ENCODE data around the gene SEC16A. TPM values are rescaled to one million over a fixed set of nuclear protein-coding genes. Genes with fewer than 3 reads are reported as not detected.

SEC16A gene
- total and polyA plus RNA-seq, 11 donors: 20.9 to 53.3 (median 29.9) TPM

DNA sequence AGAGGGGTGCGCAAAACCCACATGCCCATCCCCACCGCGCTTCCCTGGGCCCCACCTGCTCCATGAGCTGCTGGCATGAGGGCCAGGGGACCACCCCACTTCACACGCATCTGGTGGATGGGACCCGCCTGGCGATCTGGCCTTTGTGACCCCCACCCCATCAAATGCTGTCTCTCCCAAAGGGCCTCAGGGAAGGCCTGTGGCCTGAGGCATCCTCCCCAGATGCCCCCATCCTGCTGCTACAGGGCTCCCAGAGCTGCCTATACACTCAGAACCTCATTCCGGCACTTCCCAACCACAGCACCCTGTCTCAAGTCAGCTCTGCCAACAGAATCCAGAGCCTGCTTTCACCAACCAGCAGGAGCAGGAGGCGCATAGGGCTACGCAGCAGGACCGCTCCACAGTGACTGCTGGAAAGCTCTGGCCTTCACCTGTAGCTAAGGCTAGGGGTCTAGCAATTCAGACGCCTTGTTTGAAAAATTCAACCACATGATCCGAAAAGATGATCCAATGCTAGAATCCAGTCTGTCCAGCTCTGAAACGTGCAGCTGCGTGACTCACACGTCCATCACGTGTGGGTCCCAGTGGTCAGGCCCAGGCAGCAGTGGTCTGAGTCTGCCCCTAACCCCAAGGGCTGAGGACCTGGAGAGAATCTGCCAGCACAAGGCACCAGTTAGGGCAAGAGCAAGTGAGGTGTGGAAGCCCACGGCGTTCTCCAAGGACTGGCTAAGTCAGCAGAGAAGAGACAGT, 81.5 kb downstream of the SEC16A start:
- ATAC-seq (no peak), DNase-seq (no peak)
- no peak for TF ChIP-seq POLR2A (IDR thresholded peaks at IDR 0.05)
- TF ChIP-seq CTCF (IDR thresholded peaks at IDR 0.05): no peak
- no peaks in the 10 kb centered on the region for H3K9me3 ChIP-seq
- peaks cover 0 to 38% (median 17%) of the 10 kb centered on the region in 12 donors for H3K4me1 ChIP-seq
- H3K27ac ChIP-seq: no peak overlapping the region
- H3K27me3 ChIP-seq: no peaks in the 10 kb centered on the region
- H3K4me3 ChIP-seq: no peak overlapping the region
- H3K36me3 ChIP-seq: peaks cover 0 to 62% (median 48%) of the 10 kb centered on the region in 9 donors
- intact Hi-C loops (cut with DNase I): loop anchor here in 6 of 10 donors (2.0 to 10.0 kb wide), 5 partner anchors 36 to 89 kb away; partner anchors contain the start of gene INPP5E (in 1 of the 6)
- 88 to 94% (median 90%) methylated on average over 16 to 18 of the region's 18 CpGs for WGBS, 4 donors

DNA sequence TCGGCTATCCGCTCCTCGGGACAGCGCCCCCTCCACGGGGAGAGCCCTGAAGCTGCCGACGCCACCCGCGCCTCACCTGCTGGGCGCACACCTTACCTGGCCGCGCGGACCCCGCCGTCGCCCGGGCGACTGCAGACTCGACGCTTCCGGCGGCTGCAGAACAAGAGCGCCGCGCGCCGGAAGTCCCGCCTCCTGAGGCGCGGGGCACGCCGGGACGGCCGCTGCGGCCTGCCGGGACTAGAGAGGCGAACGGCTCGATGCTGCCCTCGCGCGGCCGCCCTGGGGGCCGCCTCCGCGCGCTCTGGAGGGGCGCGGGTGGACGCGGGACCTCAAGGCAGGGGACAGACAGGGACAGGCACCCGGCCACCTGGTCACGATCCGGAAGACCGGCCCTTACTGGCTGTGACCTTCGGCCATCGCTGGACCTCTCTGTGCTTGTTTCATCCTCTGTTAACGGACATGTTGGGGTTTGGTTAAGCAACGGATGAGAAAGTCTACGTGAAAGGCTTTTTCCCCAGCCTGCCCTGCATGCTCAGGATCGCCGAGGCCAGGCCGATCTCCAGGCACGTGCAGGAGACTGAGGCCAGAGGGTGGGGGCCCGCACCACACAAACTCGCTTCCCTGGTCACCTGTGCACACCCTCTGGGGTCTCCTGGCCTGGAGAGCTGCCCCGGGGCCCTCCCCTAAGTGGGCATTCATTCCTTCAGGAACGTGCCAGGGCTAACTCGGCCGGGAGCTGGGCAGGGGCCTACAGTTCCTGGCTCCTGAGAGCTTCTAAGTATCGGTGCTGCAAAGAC, 82.6 kb downstream of the SEC16A start, which contains the start of gene SNAPC4:
TSS of gene SNAPC4 (minus strand) at position 133 of the 797 bp plus-strand sequence. CDS start 1,742 bp downstream, outside the sequence.
- TF ChIP-seq CTCF (IDR thresholded peaks at IDR 0.05) (peak; percentile 78 to 99 (median 98)), POLR2A (IDR thresholded peaks at IDR 0.05) (peak in 1 of 2 donors; percentile 70)
- peak within 1 kb of the TSS in 9 of 12 donors; percentile 2 to 75 (median 63) for H3K27ac ChIP-seq
- H3K4me1 ChIP-seq: peaks cover 0 to 37% (median 17%) of the 10 kb centered on the region in 12 donors
- 6 to 14% (median 9%) methylated on average over 23 to 71 of the region's 71 CpGs for WGBS, 4 donors
- peaks cover 0 to 62% (median 48%) of the 10 kb centered on the region in 9 donors for H3K36me3 ChIP-seq
- DNase-seq: peak; percentile 87 to 95 (median 88)
- ATAC-seq: peak; percentile 75 to 94 (median 92)
- intact Hi-C loops (cut with DNase I): loop anchor here in 7 of 10 donors (1.0 to 10.0 kb wide), 7 partner anchors 35 to 88 kb away; partner anchors contain the start of gene INPP5E (in 1 of the 7)
- H3K27me3 ChIP-seq: no peaks in the 10 kb centered on the region
- H3K9me3 ChIP-seq: no peaks in the 10 kb centered on the region
- peak within 1 kb of the TSS; percentile 80 to 100 (median 94) for H3K4me3 ChIP-seq

DNA sequence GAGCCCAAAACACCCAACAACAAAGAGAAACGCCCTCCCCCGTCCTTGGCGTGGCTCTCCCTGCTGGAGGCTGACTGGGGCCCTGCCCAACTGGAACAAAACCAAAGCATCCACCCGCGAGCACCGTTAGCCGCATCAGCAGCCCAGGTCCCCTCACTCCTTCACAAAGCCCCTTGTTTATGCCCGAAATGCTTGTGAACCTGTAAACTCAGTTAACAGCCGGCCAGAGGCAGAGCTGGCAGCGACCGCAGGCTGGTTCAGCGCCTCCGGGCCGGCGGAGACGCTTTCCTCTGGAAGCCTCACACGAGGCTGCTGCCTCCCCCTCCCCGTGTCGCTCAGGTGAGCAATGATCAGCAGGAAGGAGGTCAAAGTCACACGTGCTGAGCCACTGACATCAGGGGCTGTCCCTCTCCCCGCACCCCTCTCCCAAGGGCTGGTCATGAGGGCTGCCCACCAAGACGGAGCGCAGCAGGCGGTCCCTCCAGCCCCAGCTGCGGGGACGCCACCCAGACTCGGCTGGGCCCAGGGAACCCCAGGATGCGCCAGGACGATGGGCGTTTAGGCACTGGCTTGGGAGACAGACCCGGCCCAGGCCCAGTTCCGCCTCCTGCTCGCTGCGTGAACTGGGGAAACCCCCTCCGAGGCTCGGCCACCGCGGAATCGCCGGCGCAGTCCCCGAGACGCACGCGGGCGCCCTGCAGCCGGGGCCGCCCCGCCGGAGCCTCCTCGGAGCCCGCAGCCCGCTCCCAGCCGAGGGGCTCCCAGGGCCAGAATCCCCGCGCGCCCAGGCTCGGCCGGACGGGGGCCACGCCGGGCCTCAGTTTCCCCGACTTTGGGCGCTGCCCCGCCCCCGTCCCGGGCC, 83.4 kb downstream of the SEC16A start:
- 1 to 5% (median 1%) methylated on average over 23 to 67 of the region's 67 CpGs for WGBS, 4 donors
- peak overlapping the region; percentile 80 to 100 (median 94) for H3K4me3 ChIP-seq
- peak overlapping the region in 8 of 12 donors; percentile 33 to 75 (median 67) for H3K27ac ChIP-seq
- H3K27me3 ChIP-seq: no peaks in the 10 kb centered on the region
- peaks cover 0 to 62% (median 48%) of the 10 kb centered on the region in 9 donors for H3K36me3 ChIP-seq
- TF ChIP-seq CTCF (IDR thresholded peaks at IDR 0.05): no peak
- no peak for TF ChIP-seq POLR2A (IDR thresholded peaks at IDR 0.05)
- H3K9me3 ChIP-seq: no peaks in the 10 kb centered on the region
- H3K4me1 ChIP-seq: peaks cover 0 to 29% (median 17%) of the 10 kb centered on the region in 12 donors
- DNase-seq (no peak), ATAC-seq (peak in 2 of 4 donors; percentile 3 to 12)
- intact Hi-C loops (cut with DNase I): loop anchor here in 8 of 10 donors (1.0 to 10.0 kb wide), 8 partner anchors 35 to 87 kb away; partner anchors contain the start of gene INPP5E (in 1 of the 8)
